IMR-90 (cell line): ENCODE results near the gene TDRD1. TPM values are rescaled to one million over a fixed set of nuclear protein-coding genes. Genes with fewer than 3 reads are reported as not detected.

ENCODE experiments used
- ATAC-seq: fragments of 200-7000 bp; cut with Tn5 transposase; 2 replicates; pipeline ENCODE4 v1.9.1; 2020; ENCODE audit warnings: low read depth, mild to moderate bottlenecking, moderate library complexity
- BruUV-seq: library from RNA; stranded (reverse); fragments of 400-500 nt; replicated peaks from 2 replicates; lab custom pipeline; 2021; lab: Mats Ljungman, UMichigan
- CTCF ChIA-PET: fragments of 300-600 bp; formaldehyde crosslinking; extraction: SDS; loops from one replicate; lab custom pipeline; 2021; ENCODE audit warnings: antibody characterized with exemption; lab: Yijun Ruan, JAX
- POLR2A ChIA-PET: fragments of 300-600 bp; sonication (Branson Sonifier 250); formaldehyde crosslinking; loops from one replicate; lab custom pipeline; 2022; ENCODE audit warnings: antibody characterized with exemption; ENCODE audit not compliant: unreplicated experiment; lab: Charles Lee
- DNase-seq: peaks from one replicate; pipeline ENCODE4 v3.0.0; 2013
- H2AFZ ChIP-seq: replicated peaks from 2 replicates; pipeline ENCODE3; 2013; ENCODE audit warnings: low read length, mild to moderate bottlenecking; ENCODE audit not compliant: poor library complexity
- H2AK5ac ChIP-seq: 2 replicates; pipeline ENCODE4 v1.6.1; 2013; ENCODE audit warnings: low read depth, low read length, inconsistent platforms
- H2AK9ac ChIP-seq: replicated peaks from 2 replicates; pipeline ENCODE3; 2013; ENCODE audit warnings: mild to moderate bottlenecking, low read depth, low read length, moderate library complexity; ENCODE audit not compliant: poor library complexity
- H2BK120ac ChIP-seq: 2 replicates; pipeline ENCODE4 v1.6.1; 2013; ENCODE audit warnings: low read depth, low read length, inconsistent platforms
- H2BK15ac ChIP-seq: 3 replicates; pipeline ENCODE4 v1.6.1; 2013; ENCODE audit warnings: low read depth, low read length, inconsistent platforms
- H2BK20ac ChIP-seq: 2 replicates; pipeline ENCODE4 v1.6.1; 2013; ENCODE audit warnings: low read depth, mild to moderate bottlenecking, inconsistent platforms, low read length, moderate library complexity
- H2BK5ac ChIP-seq: 2 replicates; pipeline ENCODE4 v1.6.1; 2013; ENCODE audit warnings: mild to moderate bottlenecking, low read depth, low read length, inconsistent platforms; ENCODE audit not compliant: poor library complexity, severe bottlenecking
- H3K14ac ChIP-seq: replicated peaks from 2 replicates; pipeline ENCODE4 v1.6.1; 2013; ENCODE audit warnings: low read depth, low read length, inconsistent platforms
- H3K18ac ChIP-seq: 2 replicates; pipeline ENCODE4 v1.6.1; 2013; ENCODE audit warnings: low read depth, low read length, control low read depth
- H3K23ac ChIP-seq: 2 replicates; pipeline ENCODE4 v1.6.1; 2013; ENCODE audit warnings: low read depth, low read length, inconsistent platforms
- H3K27ac ChIP-seq: 2 replicates; pipeline ENCODE4 v1.5.1; 2013; ENCODE audit warnings: mild to moderate bottlenecking, control low read depth, low read length; ENCODE audit not compliant: insufficient read depth
- H3K27me3 ChIP-seq: 2 replicates; pipeline ENCODE4 v1.6.1; 2013; ENCODE audit warnings: low read length; ENCODE audit not compliant: control insufficient read depth, insufficient read depth
- H3K36me3 ChIP-seq: 2 replicates; pipeline ENCODE4 v1.6.1; 2013; ENCODE audit warnings: low read length, mixed read lengths; ENCODE audit not compliant: control insufficient read depth, insufficient read depth
- H3K4ac ChIP-seq: 2 replicates; pipeline ENCODE4 v1.6.1; 2013; ENCODE audit warnings: low read depth, low read length, inconsistent platforms
- H3K4me1 ChIP-seq: 2 replicates; pipeline ENCODE4 v1.6.1; 2013; ENCODE audit warnings: low read length, mixed read lengths; ENCODE audit not compliant: control insufficient read depth, insufficient read depth
- H3K4me2 ChIP-seq: 2 replicates; pipeline ENCODE4 v1.6.1; 2013; ENCODE audit warnings: low read depth, mild to moderate bottlenecking, control low read depth, low read length, moderate library complexity
- H3K4me3 ChIP-seq: 2 replicates; pipeline ENCODE4 v1.5.1; 2013; ENCODE audit warnings: low read depth, mild to moderate bottlenecking, control low read depth, low read length, moderate library complexity; ENCODE audit not compliant: insufficient read depth
- H3K56ac ChIP-seq: 2 replicates; pipeline ENCODE4 v1.6.1; 2013; ENCODE audit warnings: low read length, inconsistent platforms; ENCODE audit not compliant: insufficient read depth; ENCODE audit errors: extremely low read depth
- H3K79me1 ChIP-seq, 2 experiments: 2 replicates each; pipeline ENCODE4 v1.6.1; 2013; ENCODE audit warnings: low read length in 2 of 2, inconsistent platforms in 1 of 2, low read depth in 1 of 2
- H3K9ac ChIP-seq: 2 replicates; pipeline ENCODE4 v1.6.1; 2013; ENCODE audit warnings: low read depth, low read length, control low read depth
- H3K9me1 ChIP-seq: 2 replicates; pipeline ENCODE4 v1.6.1; 2013; ENCODE audit warnings: low read length, inconsistent platforms; ENCODE audit not compliant: insufficient read depth
- H3K9me3 ChIP-seq: 2 replicates; pipeline ENCODE4 v1.6.1; 2013; ENCODE audit warnings: low read length; ENCODE audit not compliant: control insufficient read depth, insufficient read depth
- H4K20me1 ChIP-seq: 2 replicates; pipeline ENCODE4 v1.6.1; 2013; ENCODE audit warnings: low read length, inconsistent platforms; ENCODE audit not compliant: insufficient read depth
- H4K5ac ChIP-seq: 2 replicates; pipeline ENCODE4 v1.6.1; 2013; ENCODE audit warnings: mild to moderate bottlenecking, low read depth, low read length, control low read depth
- H4K8ac ChIP-seq, 2 experiments: 2 replicates each; pipeline ENCODE4 v1.6.1; 2013; ENCODE audit warnings: low read depth in 2 of 2, low read length in 2 of 2, control low read depth in 1 of 2, inconsistent platforms in 1 of 2
- H4K91ac ChIP-seq: 2 replicates; pipeline ENCODE4 v1.6.1; 2013; ENCODE audit warnings: low read depth, low read length, inconsistent platforms; ENCODE audit not compliant: insufficient read depth
- BHLHE40 ChIP-seq: fragments of 150-350 bp; IDR thresholded peaks from 2 replicates; pipeline ENCODE4 v1.6.1; 2016; ENCODE audit warnings: mild to moderate bottlenecking, low read depth, low read length
- CEBPB ChIP-seq: IDR thresholded peaks from 2 replicates; pipeline ENCODE4 v1.6.1; 2012; ENCODE audit warnings: low read depth, low read length, improper control_type of control experiment
- CHD1 ChIP-seq: IDR thresholded peaks from 2 replicates; pipeline ENCODE4 v1.6.1; 2012; ENCODE audit warnings: low read depth, low read length, improper control_type of control experiment
- FOS ChIP-seq: fragments of 150-350 bp; IDR thresholded peaks from 2 replicates; pipeline ENCODE4 v1.6.1; 2016; ENCODE audit warnings: low read depth, low read length
- MAFK ChIP-seq: IDR thresholded peaks from 2 replicates; pipeline ENCODE4 v1.6.1; 2012; ENCODE audit warnings: low read depth, low read length, improper control_type of control experiment
- MAZ ChIP-seq: IDR thresholded peaks from 2 replicates; pipeline ENCODE4 v1.6.1; 2012; ENCODE audit warnings: low read depth, mild to moderate bottlenecking, low read length, improper control_type of control experiment, moderate library complexity, borderline replicate concordance
- MXI1 ChIP-seq: IDR thresholded peaks from 2 replicates; pipeline ENCODE4 v1.6.1; 2012; ENCODE audit warnings: low read depth, mild to moderate bottlenecking, low read length, moderate library complexity, borderline replicate concordance
- NFE2L2 ChIP-seq: fragments of 150-350 bp; IDR thresholded peaks from 2 replicates; pipeline ENCODE4 v1.6.1; 2016; ENCODE audit warnings: low read depth, mild to moderate bottlenecking, low read length
- POLR2A ChIP-seq: IDR thresholded peaks from 2 replicates; pipeline ENCODE4 v1.6.1; 2012; ENCODE audit warnings: mild to moderate bottlenecking, low read depth, low read length
- RAD21 ChIP-seq: IDR thresholded peaks from 2 replicates; pipeline ENCODE4 v1.6.1; 2012; ENCODE audit warnings: low read length, improper control_type of control experiment
- RCOR1 ChIP-seq: IDR thresholded peaks from 2 replicates; pipeline ENCODE4 v1.6.1; 2012; ENCODE audit warnings: mild to moderate bottlenecking, low read length, improper control_type of control experiment; ENCODE audit not compliant: insufficient replicate concordance
- RFX5 ChIP-seq: IDR thresholded peaks from 2 replicates; pipeline ENCODE4 v1.8.0; 2012; ENCODE audit warnings: low read depth, mild to moderate bottlenecking, low read length, moderate library complexity
- SMC3 ChIP-seq: fragments of 150-350 bp; IDR thresholded peaks from 2 replicates; pipeline ENCODE4 v1.6.1; 2016; ENCODE audit warnings: low read depth, mild to moderate bottlenecking, antibody characterized with exemption, low read length, moderate library complexity
- WGBS, 2 experiments: methylation state at CpG; one replicate each; pipeline versions ENCODE4 v1.1.5 to v1.1.7; 2013; ENCODE audit warnings: missing lambda C conversion rate in 2 of 2; ENCODE audit not compliant: insufficient read length in 1 of 2; ENCODE audit errors: extremely low coverage in 2 of 2; 5-methylcytosine and 5-hydroxymethylcytosine counted together
- dilution Hi-C: fragments of 300-500 bp; cut with HindIII; formaldehyde crosslinking; loops from one replicate; pipeline ENCODE4 v1.14.3; 2018; ENCODE audit warnings: low sequenced_read_pairs; ENCODE audit not compliant: unreplicated experiment
- in situ Hi-C: fragments of 300-500 bp; cut with MboI; formaldehyde crosslinking; loops from 3 replicates; pipeline ENCODE4 v1.14.3; 2019; ENCODE audit warnings: low sequenced_read_pairs, inconsistent platforms, mixed read lengths
- intact Hi-C: fragments of 100-400 bp; cut with micrococcal nuclease; formaldehyde crosslinking; loops from 2 replicates; pipeline ENCODE4 v1.10.0; 2022
- polyA plus RNA-seq, 3 experiments: library from polyadenylated mRNA; depleted of rRNA; stranded (reverse); fragments of >200 nt; gene quantifications; 2 replicates each; pipeline ENCODE4 v1.2.3, GENCODE V29; 2012; ENCODE audit warnings: low replicate concordance in 1 of 3
- total RNA-seq: library from RNA; depleted of rRNA; stranded (reverse); fragments of >200 nt; gene quantifications from 2 replicates; pipeline ENCODE4 v1.2.3, GENCODE V29; 2012
- TF ChIP-seq, protein P1 (sequence below): fragments of 150-350 bp; IDR thresholded peaks from 2 replicates; pipeline ENCODE4 v1.6.1; 2016; ENCODE audit warnings: low read depth, mild to moderate bottlenecking, low read length, moderate library complexity, borderline replicate concordance
- TF ChIP-seq, protein P2 (sequence below): fragments of 150-350 bp; IDR thresholded peaks from 2 replicates; pipeline ENCODE4 v1.6.1; 2017; ENCODE audit warnings: mild to moderate bottlenecking, antibody characterized with exemption, low read length, low read depth
- TF ChIP-seq, protein P3 (sequence below): conservative IDR thresholded peaks from 2 replicates; pipeline ENCODE4 v1.5.1; 2012; ENCODE audit warnings: mild to moderate bottlenecking, low read depth, low read length, improper control_type of control experiment

Gene TDRD1
- total and polyA plus RNA-seq, 2 of the 4 experiments (the other 2 are of a cell fraction), result not detected

DNA sequence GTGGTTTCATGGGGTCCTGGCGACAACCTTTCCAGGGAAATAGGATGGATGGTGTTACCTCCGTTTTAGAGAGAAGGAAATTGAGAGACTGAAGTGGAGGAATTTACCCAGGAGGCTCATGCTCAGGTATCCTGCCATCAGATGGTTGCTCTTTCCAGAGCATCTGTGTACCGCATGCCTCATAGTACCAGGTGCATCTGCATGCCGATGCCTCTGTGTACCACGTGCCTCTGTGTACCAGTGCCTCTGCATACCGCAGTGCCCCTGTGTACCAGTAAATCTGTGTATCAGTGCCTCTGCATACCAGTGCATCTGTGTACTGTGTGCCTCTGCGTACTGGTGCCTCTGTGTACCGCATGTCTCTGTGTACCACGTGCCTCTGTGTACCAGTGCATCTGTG, 63.1 kb downstream of the TDRD1 start:
- Histone ChIP-seq H4K20me1 (no peaks in the 10 kb centered on the region), H3K23ac (no peak overlapping the region), H3K4me1 (no peaks in the 10 kb centered on the region), H3K18ac (no peak overlapping the region), H2BK5ac (no peak overlapping the region), H3K56ac (no peak overlapping the region), H3K27ac (no peak overlapping the region), H4K8ac (no peak overlapping the region), H2AFZ (peak overlapping the region; percentile 43), H3K36me3 (no peaks in the 10 kb centered on the region), H2AK5ac (no peak overlapping the region), H2BK20ac (no peak overlapping the region), H2BK120ac (no peak overlapping the region), H3K14ac (no peak overlapping the region), H3K4me2 (no peak overlapping the region), H3K9ac (no peak overlapping the region), H2AK9ac (no peak overlapping the region), H3K4ac (no peak overlapping the region), H4K5ac (no peak overlapping the region), H3K9me1 (no peaks in the 10 kb centered on the region), H3K9me3 (peaks cover 2% of the 10 kb centered on the region; the same call in 1 of the 2 replicates), H2BK15ac (no peak overlapping the region), H3K27me3 (peaks cover 72% of the 10 kb centered on the region), H4K91ac (no peak overlapping the region), H3K4me3 (no peak overlapping the region), H3K79me1 (no peaks in the 10 kb centered on the region)
- BruUV-seq, result no TSS peak
- ChIA-PET POLR2A (no interaction called here), CTCF (interaction anchor here (1.5 kb wide), 1 partner anchor 13 kb away, joined by 3 read pairs; no protein-coding TSS in a partner anchor)
- dilution Hi-C loops (no loop called here), intact Hi-C loops (no loop called here), in situ Hi-C loops (no loop called here)
- TF ChIP-seq CHD1 (no peak), CEBPB (no peak), BHLHE40 (no peak), POLR2A (no peak), RAD21 (no peak), RFX5 (no peak), FOS (no peak), NFE2L2 (no peak), MAFK (no peak), MXI1 (no peak), SMC3 (no peak), MAZ (no peak), RCOR1 (no peak)
- TF ChIP-seq, protein P1, sequence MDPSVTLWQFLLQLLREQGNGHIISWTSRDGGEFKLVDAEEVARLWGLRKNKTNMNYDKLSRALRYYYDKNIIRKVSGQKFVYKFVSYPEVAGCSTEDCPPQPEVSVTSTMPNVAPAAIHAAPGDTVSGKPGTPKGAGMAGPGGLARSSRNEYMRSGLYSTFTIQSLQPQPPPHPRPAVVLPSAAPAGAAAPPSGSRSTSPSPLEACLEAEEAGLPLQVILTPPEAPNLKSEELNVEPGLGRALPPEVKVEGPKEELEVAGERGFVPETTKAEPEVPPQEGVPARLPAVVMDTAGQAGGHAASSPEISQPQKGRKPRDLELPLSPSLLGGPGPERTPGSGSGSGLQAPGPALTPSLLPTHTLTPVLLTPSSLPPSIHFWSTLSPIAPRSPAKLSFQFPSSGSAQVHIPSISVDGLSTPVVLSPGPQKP, result no peak
- TF ChIP-seq, protein P2, sequence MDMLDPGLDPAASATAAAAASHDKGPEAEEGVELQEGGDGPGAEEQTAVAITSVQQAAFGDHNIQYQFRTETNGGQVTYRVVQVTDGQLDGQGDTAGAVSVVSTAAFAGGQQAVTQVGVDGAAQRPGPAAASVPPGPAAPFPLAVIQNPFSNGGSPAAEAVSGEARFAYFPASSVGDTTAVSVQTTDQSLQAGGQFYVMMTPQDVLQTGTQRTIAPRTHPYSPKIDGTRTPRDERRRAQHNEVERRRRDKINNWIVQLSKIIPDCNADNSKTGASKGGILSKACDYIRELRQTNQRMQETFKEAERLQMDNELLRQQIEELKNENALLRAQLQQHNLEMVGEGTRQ, result no peak
- TF ChIP-seq, protein P3, sequence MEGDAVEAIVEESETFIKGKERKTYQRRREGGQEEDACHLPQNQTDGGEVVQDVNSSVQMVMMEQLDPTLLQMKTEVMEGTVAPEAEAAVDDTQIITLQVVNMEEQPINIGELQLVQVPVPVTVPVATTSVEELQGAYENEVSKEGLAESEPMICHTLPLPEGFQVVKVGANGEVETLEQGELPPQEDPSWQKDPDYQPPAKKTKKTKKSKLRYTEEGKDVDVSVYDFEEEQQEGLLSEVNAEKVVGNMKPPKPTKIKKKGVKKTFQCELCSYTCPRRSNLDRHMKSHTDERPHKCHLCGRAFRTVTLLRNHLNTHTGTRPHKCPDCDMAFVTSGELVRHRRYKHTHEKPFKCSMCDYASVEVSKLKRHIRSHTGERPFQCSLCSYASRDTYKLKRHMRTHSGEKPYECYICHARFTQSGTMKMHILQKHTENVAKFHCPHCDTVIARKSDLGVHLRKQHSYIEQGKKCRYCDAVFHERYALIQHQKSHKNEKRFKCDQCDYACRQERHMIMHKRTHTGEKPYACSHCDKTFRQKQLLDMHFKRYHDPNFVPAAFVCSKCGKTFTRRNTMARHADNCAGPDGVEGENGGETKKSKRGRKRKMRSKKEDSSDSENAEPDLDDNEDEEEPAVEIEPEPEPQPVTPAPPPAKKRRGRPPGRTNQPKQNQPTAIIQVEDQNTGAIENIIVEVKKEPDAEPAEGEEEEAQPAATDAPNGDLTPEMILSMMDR, result no peak
- no peak for ATAC-seq
- no peak for DNase-seq
- 100% methylated on average over 6 of the region's 9 CpGs; no CpG with 5 or more reads in 1 of the 2 experiments for WGBS, 2 experiments
